NCI-H187 (cell line): Measurements from ENCODE around the gene GPRIN3.
"Not testable (repeated sequence)": the region's sequence is repeated elsewhere in the genome, so short reads cannot be mapped to it uniquely, and the experiment has no call there.

Source experiments
- DNase-seq, 2 experiments: peaks; one replicate each; lab custom pipeline; 2025; lab: John Stamatoyannopoulos, UW

The GPRIN3 gene

DNA sequence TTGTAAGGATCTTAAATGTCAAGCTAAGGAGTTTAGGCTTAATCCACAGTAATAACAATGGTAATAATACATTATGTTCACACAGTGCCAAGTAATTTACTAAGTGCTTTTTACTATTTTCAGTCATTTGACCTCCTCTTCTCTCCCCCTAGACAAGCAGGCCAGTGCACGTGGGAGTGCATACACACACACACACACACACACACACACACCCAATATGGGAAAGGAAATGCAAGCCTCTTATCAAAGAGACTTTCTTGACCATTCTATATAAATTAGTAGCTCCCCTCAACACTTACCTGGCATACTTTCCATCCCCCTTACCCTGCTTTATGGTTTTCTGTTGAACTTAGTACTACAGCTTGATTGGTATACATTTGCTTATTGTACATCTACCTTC, 3.8 kb upstream of the GPRIN3 start:
- no peak for DNase-seq

DNA sequence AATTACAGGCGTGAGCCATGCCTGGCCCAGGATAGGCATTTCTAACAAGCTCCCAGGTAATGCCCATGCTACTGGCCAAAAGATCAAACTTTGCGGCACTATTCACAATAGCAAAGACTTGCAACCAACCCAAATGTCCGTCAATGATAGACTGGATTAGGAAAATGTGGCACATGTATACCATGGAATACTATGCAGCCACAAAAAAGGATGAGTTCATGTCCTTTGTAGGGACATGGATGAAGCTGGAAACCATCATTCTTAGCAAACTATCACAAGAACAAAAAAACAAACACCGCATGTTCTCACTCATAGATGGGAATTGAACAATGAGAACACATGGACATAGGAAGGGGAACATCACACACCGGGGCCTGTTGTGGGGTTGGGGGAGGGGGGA, 1.6 kb upstream of the GPRIN3 start:
- not testable (repeated sequence) for DNase-seq

DNA sequence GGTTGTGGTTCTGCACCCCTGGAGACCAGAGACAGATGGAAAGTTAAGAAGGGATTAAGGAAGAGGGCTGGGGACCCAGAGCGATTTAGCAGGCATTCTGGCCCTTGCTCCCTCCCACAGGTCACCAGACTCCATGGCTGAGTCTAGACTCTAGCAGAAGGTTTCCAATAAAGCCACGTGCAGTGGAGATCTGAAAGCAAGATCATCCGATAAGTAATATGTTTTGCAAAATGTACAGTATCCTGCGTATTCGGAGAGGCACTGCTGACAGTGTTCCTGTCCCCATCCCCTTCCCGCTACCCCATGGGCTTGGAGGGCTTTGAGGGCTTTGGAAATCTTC, 531 bp upstream of the GPRIN3 start:
- no peak for DNase-seq

DNA sequence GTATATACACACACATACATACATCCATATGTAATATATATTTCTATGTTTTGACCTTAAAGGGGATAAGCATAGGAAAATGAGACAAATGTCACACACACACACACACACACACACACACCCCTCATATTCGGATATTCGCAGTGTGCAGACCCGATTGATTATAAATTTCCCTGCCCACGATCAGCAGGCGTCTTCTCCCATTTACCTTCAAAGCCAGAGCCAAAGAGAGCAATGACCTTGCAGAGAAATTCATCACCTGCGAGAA, 488 bp downstream of the GPRIN3 start:
- no peak for DNase-seq

DNA sequence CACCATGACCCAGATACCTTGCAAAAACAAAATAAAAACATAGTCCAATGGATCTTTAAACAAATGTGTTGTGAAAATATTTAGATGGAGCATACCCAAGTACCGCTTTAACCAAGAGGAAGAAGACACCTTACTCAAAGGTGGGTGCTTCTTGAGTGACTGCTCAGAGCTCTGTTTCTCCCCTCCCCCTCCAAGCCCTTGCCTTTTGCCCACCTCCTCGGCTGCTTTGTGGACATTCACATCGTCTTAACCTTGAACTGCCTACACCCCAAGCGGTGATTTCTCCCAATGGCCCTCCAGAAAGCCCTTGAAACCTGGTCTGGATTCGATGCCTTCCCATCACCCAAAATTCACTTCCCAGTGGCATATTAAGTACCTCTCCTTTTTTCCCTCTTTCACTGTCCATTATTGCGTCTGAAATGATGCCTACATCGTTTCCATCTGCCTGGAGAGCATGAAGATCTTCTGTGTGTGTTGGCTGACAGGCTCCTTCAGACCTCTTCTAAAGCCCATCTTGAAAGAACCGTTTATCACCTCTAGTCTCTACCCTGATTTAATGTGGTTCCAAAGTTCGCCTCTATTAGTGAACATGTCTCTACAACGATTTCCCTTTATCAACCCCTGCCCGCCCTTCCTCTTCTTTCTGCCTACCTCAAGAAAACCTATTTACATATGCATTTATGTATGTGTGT, 968 bp downstream of the GPRIN3 start:
- no peak for DNase-seq

DNA sequence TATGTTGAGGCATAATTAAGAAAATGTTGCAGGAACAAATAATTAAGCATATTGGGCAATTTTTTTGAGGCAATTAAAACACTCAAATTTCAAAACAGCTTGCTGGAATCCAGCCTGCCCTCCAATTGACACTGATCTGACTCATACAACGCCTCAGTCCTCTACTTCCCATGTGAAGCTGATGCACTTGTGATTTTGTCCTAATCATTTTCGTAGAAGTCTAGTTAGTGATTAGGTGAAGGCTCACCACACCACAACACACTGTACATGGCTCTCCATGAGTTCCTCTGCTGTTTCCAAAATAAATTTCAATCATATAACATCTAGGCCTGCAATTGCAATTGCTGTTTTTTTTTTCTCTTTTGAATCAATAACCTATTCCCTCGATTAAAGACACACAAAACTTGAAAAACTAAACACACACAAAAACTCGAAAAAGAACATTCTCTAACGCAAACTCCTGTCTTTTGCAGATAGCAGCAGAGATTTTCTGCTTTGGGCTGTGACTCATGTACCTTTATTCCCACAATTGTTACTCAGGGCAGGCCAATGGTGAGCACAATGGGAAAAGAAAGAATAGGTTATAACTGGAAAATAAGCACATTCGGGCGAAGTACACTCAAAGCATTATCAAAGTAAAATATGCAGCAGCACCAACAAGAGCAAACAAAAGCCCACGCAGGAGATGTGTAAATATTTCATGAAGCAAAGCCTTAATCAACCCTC, 1.7 kb downstream of the GPRIN3 start:
- no peak for DNase-seq

DNA sequence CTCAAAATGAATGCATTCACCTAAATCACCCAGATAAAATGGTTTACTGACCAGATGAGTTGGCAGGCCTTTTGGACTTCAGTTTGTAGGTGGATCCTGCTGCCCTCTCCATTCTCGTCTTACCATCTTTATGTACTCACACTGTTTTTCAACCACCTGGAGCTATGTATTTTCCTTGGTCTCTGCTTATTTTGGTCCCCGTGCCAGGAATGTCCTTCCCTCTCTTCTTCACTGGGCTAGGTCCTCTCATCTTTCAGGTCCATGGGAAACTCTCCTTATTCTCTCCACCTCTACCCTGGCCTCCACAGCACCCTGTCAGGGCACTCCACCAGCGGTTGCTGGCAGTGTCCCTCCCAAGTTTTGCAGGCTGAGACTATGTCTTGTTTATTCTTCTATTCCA, 2.6 kb downstream of the GPRIN3 start:
- DNase-seq: no peak

DNA sequence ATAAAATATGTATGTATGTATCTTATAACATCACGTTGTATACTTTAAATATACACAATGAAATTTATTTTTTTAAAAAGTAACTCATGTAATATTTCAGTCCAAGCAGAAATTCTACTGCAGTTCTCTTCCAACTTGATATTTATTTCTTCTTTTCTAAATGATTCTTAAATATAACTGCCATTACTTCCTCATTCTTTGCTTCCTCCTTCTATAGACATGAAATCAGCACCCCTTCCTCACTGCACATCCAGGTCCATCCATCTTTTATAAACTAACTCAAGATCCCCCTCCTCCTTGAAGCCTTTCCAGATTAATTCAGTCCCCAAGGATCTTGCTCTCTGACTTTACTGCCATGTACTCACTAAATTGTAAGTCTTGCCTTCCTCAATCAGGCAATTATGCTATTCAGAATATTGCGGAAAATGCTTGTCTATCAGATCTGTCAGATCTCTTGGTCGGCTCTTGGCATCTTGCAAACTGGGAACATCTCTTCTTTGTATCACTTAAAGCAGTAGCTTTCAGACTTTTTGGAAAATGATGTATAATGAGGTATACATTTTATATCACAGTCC, 3.7 kb downstream of the GPRIN3 start:
- no peak for DNase-seq

DNA sequence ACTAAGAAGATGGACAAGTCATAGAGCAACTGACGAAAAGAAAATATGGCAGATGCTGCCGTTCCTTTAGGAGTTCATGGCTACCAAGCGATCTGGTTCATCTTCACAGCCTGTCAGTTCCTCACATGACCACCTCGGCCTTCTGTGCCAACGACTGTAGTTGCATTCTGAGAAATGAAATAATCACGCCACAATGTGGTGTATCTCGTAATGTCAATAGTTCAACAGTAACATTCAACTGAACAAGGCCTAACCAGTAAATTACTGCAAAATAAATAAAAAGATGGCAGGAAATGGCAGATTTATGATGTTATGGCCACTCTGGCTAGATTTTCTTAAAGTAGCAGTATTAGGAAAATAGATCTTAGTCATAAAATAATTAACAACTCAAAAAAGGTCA, 4.4 kb downstream of the GPRIN3 start:
- no peak for DNase-seq

DNA sequence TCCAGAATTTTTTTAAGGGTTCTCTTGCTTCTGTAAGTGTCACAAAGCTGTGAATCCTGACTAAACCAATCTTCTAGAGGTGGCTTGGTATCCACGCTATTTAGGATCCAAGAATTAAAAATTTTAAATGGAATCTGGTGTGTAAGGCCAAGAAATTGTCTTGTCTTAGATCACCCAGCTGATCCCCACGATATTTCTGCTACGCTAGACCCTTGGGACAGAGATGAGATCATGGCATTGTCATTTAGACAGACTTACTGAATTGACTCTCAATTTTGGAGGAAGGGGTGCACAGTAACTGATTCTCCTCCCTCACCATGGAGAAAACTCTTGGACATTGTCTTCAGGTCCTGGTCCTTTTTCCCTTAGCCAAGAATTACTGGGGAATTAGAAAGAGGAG, 5.7 kb downstream of the GPRIN3 start:
- no peak for DNase-seq

DNA sequence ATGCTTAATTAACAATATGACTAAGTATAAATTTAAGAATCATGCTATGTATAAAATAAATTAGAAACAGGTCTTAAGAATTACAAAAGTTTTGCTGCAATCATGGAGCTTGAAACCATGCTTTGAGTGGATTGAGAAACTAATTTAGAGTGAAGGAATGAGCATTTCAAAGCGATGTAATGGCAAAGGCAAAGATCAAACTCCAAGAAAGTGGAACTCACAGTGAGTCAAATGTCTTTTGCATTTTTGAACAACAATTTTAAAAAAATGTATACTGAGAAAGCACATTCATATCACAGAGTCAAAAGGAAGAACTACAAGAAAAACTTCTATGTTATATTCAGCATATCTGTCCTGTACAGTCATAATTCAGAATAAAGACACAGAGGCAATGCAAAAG, 6.6 kb downstream of the GPRIN3 start:
- DNase-seq: no peak

DNA sequence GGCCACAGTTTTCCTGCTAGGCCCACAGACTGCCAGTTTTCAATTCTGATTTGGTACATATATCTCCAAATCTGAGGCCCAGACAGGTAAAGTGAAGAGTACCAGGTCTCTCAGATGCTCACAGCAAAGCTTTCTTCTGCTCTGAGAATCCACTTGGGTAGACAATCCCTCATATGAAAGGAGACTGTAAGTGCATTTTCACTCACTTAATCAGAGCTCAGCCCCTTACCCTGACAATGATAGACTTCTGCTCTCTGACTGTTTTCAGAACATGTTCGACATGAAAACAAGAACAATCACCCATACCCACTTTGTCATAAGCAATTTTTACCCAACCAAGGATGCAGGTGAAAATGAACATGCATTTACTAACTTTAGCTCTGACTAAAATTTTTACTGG, 7.1 kb downstream of the GPRIN3 start:
- DNase-seq: no peak

DNA sequence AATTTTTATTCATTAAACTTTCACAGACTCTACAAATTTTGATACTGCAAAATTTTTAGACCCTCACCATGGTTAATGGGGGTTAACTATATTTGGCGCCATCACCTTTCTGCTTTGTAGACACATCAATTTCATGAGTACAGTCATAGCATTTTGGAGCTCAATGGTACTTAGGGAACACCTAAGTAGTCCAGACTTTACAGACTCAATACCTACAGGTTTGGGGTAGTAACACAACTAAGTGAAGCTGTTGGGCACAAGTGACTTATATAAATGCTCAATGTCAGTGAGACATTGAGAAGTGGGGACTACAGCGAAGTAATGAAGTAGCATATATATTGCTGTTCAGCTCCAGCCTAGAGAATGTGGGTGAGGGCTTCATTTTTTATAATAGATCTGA, 7.5 kb downstream of the GPRIN3 start:
- no peak for DNase-seq

DNA sequence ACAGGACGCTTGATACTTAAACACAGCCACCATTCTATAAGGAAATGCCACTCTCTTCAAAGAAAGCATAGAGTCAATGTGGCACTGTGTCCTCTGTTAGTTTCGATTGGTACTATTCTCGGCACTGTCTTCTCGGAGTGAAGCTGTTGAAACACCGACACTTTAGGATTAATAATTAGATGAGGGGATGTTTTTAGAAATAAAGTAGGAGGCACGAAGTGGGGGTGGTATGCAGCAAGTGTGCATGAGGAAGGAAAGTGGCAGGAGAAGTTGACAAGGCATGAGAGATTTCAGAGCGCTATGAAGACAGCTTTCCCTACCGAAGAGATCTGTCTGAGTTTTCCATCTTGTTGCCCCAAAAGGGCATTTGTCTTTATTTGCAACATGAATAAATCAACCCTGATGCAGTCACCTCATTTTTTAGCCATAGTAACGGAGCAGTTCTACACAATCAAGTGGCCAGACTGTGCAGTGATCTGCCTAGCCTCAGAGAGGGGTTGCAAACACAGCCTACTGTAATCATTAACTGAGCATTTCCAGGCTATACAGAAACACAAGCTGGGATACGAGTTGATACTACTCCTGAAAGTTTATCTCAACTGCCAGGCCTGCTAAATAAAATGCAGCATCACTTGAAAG, 8.3 kb downstream of the GPRIN3 start:
- DNase-seq: no peak

DNA sequence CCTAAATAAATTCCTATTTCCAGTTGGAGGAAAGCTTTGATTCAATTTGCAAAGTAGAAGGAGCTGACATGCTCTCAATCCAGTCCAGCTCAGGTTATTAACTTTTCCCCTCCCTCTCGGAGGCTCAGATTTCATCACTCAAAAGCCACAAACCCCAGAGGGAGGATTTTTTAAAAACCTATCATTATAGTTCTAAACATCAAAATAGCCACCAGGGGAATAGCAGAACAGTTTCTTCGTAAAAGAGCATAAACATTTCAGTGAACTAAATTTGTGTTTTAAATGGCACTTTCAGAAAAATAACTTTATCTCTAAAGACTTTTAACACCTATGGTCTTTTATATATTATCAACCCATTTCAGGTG, 8.8 kb downstream of the GPRIN3 start:
- DNase-seq: peak; percentile 38 to 56

DNA sequence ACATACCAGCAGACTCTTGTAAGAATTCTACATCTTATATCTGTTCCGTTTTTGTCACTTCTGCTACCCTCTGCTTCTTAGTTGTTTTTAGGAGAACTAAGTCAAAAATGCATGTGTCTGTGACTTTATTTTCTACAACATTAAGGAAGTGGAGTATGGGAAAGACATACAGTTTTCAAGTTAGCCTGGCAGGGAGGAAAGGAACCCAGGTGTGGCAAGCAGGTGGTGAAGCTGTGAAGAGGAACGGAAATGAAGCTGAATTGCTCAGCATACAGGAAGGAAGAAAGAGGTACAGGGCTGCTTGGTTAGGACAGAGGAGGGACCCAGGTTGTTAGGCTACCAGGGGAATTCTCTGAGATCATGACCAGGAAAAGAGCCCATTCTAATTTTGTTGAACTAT, 9.4 kb downstream of the GPRIN3 start:
- DNase-seq: no peak

DNA sequence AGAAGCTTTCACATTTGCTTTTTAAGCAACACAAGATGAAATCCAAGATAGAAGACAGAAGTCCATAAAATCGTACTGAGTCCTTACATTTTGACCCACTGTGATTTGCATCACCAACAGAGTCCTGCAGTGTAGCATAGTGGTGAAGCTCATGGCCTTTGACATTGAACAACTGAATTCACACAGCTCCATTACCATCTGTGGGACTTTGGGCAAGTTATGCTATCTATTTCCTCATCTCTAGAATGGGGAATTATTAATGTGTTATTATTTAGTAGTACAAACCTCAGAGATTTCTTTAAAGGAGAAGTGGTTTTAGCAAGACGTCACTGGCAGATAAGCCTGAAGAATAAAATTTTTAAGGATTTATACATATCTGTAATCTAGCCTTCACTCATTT, 10.7 kb downstream of the GPRIN3 start:
- no peak for DNase-seq

DNA sequence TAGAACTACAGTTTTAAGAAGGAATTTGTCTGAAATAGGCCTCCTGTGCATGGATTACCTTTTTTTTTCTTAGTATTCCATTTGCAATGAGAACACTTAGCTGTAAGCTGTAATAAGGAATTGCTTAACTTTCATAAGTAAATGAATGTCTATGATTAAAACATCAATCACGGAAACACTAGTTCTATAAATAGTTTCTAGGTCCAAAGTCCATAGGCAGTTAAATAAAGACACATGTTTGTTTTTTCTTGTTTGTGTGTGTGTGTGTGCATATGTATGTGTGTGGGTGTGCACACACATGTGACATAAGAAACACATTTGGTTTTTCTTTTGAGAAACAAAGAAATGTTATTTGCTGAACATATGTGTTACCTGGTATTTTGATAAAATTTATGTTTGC, 11.2 kb downstream of the GPRIN3 start:
- DNase-seq: no peak

DNA sequence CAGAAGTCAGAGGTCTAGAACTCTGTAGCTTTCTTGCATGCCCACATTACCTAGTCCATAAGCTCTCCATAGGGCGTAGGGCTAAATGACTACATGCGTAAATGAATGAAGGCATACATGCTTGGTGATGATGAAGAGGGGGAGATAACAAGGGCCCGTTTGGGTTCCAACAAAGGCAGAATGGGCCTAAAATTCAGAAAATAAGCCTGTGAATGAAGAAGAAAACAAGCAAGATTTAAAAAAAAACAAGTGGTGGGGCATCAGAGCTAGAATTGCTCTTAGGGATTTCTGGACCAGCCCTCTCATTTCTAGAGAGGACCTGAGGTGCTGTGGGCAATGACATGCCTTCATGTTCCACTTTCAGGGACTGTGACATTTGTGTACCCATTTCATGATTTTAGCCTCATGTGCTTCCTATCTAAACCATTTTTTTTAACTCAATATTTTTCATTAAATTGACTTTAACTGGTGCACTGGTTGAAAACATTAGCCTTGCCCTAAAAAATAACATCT, 12.1 kb downstream of the GPRIN3 start:
- DNase-seq: no peak

DNA sequence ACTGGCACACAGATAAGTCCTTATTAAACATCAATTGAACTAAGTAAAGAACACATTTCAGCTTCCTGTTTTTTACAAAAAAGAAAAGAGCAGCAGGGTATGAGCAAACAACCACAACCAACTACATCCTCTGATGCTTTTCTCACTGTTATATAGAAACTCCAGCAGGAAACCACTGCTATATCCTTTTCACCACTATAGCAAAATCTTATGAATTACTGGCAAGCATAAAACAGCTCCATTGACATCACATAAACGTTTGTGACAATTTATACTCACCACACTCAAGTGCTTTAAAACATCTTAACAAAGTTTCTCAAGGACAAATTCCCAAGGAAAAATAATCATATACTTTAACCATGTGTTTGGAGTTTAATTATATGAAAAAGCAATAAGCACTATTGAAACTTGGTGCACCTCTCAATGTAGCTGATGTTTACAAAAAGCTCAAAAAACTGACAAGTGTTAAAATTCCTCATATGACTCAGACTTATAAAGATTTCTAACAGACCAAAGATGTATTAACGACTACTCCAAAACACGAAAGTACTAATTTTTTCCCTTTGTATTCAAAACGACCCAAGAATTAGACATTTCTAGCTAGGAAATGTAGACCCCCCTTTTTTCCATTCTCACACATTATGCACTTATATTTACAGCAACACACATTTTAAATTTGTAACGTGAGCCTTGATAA, 12.9 kb downstream of the GPRIN3 start:
- DNase-seq: no peak

DNA sequence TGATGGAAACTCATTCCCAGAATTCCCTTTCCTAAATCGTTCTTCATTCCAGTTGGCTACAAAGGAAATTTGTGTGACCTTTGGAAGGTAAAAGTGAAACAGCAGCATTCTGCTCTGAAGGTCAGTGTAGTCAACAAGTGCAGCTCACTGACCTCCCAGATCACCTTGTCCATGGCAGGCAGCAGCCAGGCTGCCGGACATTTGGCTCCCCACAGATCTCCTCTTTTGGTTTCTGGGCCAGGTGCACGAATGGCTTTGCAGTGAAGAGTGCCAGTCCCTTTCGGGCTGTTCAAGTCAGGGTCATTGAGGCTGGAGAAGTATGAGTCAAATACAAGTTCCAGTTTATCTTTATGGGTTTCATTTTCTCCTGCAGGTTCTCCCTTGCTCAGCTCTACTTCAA, 14.3 kb downstream of the GPRIN3 start:
- no peak for DNase-seq

DNA sequence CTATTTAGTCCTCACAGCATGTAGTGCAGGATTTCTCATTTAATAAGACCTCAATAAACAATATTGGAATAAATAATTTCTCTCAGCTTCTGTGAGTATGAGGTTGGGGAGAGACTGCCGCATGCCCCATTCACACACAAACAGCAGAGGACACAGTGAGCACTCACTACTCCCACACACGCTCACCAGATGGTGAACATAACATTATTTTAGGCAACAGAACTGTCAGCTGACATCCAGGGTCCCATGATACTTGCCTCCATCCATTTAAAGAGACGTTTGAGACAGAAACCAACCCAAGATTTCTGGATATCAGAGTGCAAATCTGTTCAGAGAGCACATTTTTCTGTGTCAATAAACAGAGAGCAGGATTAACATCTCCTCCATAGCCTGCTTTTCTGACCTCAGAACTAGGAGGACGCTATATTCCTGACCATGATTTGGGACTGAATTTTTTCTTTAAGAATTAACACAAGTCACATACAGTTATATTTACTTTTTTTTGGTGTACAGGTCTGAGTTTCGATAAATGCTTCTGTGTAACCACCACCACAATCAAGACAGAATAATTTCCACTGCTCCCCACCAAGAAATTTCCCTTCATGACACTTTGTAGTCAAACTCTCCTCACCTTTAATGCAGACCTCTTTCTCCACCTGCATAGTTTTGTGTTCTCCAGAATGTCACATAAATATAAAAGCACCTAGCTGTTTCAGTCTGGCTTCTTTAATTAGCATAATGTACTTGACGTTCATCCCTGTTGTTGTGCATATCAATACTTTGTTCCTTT, 16.7 kb downstream of the GPRIN3 start:
- DNase-seq: no peak
